Ovary (tissue), 9 donors: ENCODE results near the gene MEGF6. TPM values are rescaled to one million over a fixed set of nuclear protein-coding genes. Genes with fewer than 3 reads are reported as not detected.

ENCODE experiments used
- DNase-seq, 5 donors: peaks; one replicate each; pipeline ENCODE4 v3.0.0-alpha.2; 2019 to 2020
- H3K27ac ChIP-seq, 2 donors: fragments of 200-600 bp; one replicate each; pipeline versions ENCODE4 v1.5.1 to v1.8.0; 2019 to 2022
- H3K27me3 ChIP-seq: fragments of 200-600 bp; one replicate; pipeline ENCODE4 v1.8.0; 2022
- H3K36me3 ChIP-seq: fragments of 200-600 bp; sonication (generic); one replicate; pipeline ENCODE4 v1.5.1; 2019
- H3K4me1 ChIP-seq: one replicate; pipeline ENCODE4 v1.8.1; 2013; ENCODE audit warnings: mild to moderate bottlenecking, moderate library complexity; ENCODE audit not compliant: insufficient read depth
- H3K4me3 ChIP-seq: fragments of 200-600 bp; sonication (generic); one replicate; pipeline ENCODE4 v1.5.1; 2017
- H3K9me3 ChIP-seq, 2 donors: fragments of 200-600 bp in 1 of 2; sonication (generic) in 1 of 2; one replicate each; pipeline versions ENCODE4 v1.5.1 to v1.8.1; 2013 to 2019; ENCODE audit warnings: mild to moderate bottlenecking in 1 of 2, moderate library complexity in 1 of 2
- EP300 ChIP-seq: sonication (generic); formaldehyde crosslinking; IDR thresholded peaks from one replicate; pipeline ENCODE4 v1.6.1; 2017; ENCODE audit warnings: antibody characterized with exemption
- POLR2A ChIP-seq: fragments of 450-650 bp; IDR thresholded peaks from one replicate; pipeline ENCODE4 v1.6.1; 2017; ENCODE audit warnings: antibody characterized with exemption, mild to moderate bottlenecking, moderate library complexity
- WGBS, 3 donors: extraction: QIAGEN DNeasy Blood & Tissue Kit in 1 of 3; methylation state at CpG; one replicate each; pipeline versions ENCODE4 v1.1.5 to v1.1.7; 2013 to 2017; 5-methylcytosine and 5-hydroxymethylcytosine counted together
- intact Hi-C, 4 donors: fragments of 100-400 bp; cut with DNase I; formaldehyde crosslinking; loops; one replicate each; pipeline versions ENCODE4 v1.11.0 to v1.15.1; 2022 to 2023
- polyA plus RNA-seq, 2 donors: library from polyadenylated mRNA; stranded (reverse); fragments of 200-250 nt in 1 of 2; fragments of 350-450 nt in 1 of 2; fragmentation: Illumina TruSeq in 1 of 2; extraction: RNeasy Lipid Tissue Mini Kit (QIAGEN cat#74804) in 1 of 2; gene quantifications; one replicate each; pipeline ENCODE4 v1.2.3, GENCODE V29; 2013 to 2014
- total RNA-seq, 7 donors: library from RNA; depleted of rRNA in 2 of 7; stranded (reverse); fragments of >200 nt in 2 of 7; fragmentation: NEBNext Ultra II Directional in 3 of 7; extraction: Animal tissue kit (Norgen Biotek cat#: 25700) in 3 of 7; gene quantifications; one replicate each; pipeline versions ENCODE4 v1.1.0 to v1.2.4, GENCODE V29; 2016 to 2023
- TF ChIP-seq, protein P1 (sequence below), 3 donors: fragments of 450-650 bp in 2 of 3; fragments of 200-600 bp in 1 of 3; IDR thresholded peaks; one replicate each; pipeline versions ENCODE4 v1.5.1 to v1.8.0; 2016 to 2022; ENCODE audit warnings: antibody characterized with exemption in 3 of 3, mild to moderate bottlenecking in 1 of 3
- donor health status: DM: no; HTN: no; CAD: no; lungs with moderate emphysema.
- donor health status: DM: no; HTN: no; CAD: no.
- donor health status: Bipolar disorder and iron deficiency.
- donor health status: DM: yes; HTN: yes; CAD: no.
- donor health status: DM: no; HTN: no; CAD: no.
- donor health status: DM: yes; HTN: yes; CAD: no.

The MEGF6 gene
- total and polyA plus RNA-seq, 9 donors, result 0.10 to 117 (median 12.5) TPM

DNA sequence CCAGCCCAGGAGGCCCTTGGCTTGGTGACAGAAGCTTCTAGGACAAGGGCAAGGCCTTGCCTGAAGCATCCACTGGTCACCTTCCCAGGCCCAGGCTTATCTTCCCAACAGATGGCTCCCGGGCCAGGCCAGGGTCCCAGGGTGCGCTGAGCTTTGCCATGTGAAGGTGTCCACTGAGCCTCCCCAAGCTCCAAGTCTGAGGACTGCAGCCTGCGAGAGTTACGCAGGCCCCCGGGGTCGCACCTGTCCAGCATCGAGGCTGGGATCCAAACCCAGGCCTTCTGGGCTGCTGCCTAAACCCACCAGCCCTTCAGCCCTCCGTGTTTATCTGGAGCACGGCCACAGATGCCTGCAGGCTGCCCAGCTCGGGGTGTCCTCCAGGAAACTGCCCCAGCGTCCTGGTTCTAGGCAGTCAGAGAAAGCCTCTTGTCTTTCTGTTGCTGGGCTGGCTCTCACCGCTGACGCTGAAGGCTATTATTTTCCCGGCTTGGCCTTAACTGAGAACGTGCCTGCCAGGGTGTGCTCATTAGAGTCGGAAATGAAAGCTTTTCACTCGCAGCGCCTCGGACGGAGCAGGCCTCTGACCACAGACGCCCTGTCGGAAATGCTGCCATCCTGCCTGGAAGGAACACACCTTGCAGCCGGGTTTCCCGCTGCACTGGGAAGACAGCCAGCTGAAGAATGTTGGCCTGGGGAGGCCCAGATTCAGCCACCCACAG, 71.4 kb downstream of the MEGF6 start:
- no peaks in the 10 kb centered on the region for H3K9me3 ChIP-seq
- H3K27me3 ChIP-seq, result no peaks in the 10 kb centered on the region
- peak overlapping the region; percentile 1 to 13 for H3K27ac ChIP-seq
- no peaks in the 10 kb centered on the region for H3K36me3 ChIP-seq
- WGBS, 3 donors, result 39 to 49% (median 45%) methylated on average over 20 to 24 of the region's 24 CpGs
- DNase-seq, result peak in 2 of 5 donors; percentile 46 to 60
- no peak for TF ChIP-seq POLR2A
- TF ChIP-seq EP300, result no peak
- TF ChIP-seq, protein P1, sequence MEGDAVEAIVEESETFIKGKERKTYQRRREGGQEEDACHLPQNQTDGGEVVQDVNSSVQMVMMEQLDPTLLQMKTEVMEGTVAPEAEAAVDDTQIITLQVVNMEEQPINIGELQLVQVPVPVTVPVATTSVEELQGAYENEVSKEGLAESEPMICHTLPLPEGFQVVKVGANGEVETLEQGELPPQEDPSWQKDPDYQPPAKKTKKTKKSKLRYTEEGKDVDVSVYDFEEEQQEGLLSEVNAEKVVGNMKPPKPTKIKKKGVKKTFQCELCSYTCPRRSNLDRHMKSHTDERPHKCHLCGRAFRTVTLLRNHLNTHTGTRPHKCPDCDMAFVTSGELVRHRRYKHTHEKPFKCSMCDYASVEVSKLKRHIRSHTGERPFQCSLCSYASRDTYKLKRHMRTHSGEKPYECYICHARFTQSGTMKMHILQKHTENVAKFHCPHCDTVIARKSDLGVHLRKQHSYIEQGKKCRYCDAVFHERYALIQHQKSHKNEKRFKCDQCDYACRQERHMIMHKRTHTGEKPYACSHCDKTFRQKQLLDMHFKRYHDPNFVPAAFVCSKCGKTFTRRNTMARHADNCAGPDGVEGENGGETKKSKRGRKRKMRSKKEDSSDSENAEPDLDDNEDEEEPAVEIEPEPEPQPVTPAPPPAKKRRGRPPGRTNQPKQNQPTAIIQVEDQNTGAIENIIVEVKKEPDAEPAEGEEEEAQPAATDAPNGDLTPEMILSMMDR (IDR thresholded peaks at IDR 0.05), result no peak
- H3K4me3 ChIP-seq, result no peak overlapping the region
- intact Hi-C loops, result no loop called here
- peaks cover 4% of the 10 kb centered on the region for H3K4me1 ChIP-seq

DNA sequence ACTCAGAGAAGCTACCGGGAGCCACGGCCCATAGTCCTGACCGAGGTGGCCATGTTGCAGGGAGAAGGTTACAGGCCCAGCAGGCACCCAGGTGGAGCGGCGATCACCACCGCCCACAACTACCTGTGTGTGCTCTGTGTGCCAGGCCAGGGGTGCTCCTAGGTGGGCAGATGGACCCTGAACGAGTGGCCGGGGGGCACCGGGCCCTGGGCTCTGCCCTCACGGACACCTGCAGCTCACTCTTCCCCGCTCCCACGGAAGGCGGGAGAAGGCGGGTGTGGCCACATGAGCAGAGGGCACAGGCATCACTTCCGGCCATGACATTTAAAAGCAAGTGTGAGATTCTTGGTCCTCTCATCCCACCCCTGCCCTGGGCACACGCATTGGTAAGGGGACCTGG, 73.9 kb downstream of the MEGF6 start:
- TF ChIP-seq POLR2A, result no peak
- TF ChIP-seq, protein P1 (IDR thresholded peaks at IDR 0.05), result no peak
- TF ChIP-seq EP300, result no peak
- no peak for DNase-seq
- Histone ChIP-seq H3K4me1 (peaks cover 4% of the 10 kb centered on the region), H3K36me3 (no peaks in the 10 kb centered on the region), H3K27me3 (no peaks in the 10 kb centered on the region), H3K4me3 (no peak overlapping the region), H3K27ac (no peak overlapping the region), H3K9me3 (no peaks in the 10 kb centered on the region)
- 90 to 93% (median 92%) methylated on average over 16 of the region's 16 CpGs for WGBS, 3 donors
- intact Hi-C loops, result no loop called here

DNA sequence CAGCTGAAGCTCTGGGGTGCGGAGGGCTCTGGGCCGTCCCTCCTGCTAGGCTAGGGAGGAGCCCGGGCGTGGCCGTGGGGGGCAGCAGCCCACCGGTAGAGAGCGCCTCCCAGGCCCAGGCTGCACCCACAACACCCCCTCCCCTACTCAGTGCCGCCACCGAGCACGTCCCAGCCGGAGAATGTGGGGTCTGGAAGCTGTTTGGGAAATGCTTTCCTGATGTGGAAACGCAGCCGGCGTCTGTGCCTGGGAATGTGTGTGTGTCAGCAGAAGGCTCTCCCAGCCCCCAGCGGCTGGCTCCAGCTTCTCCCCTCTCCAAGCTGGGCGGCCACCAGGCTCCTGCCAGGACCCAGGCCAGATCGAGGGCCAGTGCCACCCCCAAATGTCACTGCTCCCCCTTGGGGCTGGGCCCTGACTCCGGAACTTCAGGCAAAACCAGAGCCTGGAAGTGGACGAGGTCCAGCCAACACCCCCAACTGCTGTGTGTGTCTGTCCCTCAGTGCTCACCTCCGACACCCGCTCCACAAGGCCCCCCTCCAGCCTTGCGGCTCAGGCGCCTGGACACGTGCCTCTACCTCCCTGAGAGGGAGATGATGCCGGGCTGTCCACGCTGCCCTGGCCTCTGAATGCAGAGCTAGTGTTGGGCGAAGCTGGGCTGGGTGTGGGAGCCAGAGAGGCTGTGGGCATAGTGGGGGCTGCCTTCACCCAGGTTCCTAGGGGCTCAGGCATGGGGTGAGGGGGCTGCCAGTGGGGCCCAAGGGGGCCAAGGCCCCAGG, 74.7 kb downstream of the MEGF6 start:
- TF ChIP-seq POLR2A (no peak), EP300 (no peak)
- TF ChIP-seq, protein P1 (IDR thresholded peaks at IDR 0.05), result no peak
- DNase-seq, result no peak
- no peaks in the 10 kb centered on the region for H3K36me3 ChIP-seq
- intact Hi-C loops, result no loop called here
- H3K4me3 ChIP-seq, result no peak overlapping the region
- H3K9me3 ChIP-seq, result no peaks in the 10 kb centered on the region
- WGBS, 3 donors, result 71 to 77% (median 73%) methylated on average over 24 to 27 of the region's 27 CpGs
- peaks cover 2% of the 10 kb centered on the region for H3K4me1 ChIP-seq
- no peak overlapping the region for H3K27ac ChIP-seq
- H3K27me3 ChIP-seq, result no peaks in the 10 kb centered on the region

DNA sequence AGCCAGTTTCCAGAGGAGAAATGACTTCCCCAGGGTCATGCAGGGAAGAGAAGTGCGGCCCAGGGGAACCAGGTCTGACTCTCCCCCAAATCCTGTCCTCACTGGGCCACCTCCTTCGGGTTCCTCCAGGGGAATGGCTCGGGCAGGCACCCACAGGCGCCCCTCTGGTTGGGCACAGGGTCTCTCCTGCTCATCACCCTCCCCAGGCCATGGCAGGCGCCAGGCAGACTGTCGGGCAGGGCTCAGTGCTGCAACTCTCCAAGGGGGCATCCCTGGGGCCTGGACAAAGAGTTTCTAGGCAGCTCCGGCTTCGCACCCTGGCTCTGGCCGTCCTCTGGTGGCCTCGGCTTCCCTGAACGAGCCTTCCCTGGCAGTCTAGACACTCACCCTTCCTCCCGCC, 75.6 kb downstream of the MEGF6 start:
- Histone ChIP-seq H3K4me3 (no peak overlapping the region), H3K9me3 (no peaks in the 10 kb centered on the region), H3K4me1 (peaks cover 2% of the 10 kb centered on the region), H3K27me3 (no peaks in the 10 kb centered on the region), H3K36me3 (no peaks in the 10 kb centered on the region), H3K27ac (no peak overlapping the region)
- TF ChIP-seq, protein P1 (IDR thresholded peaks at IDR 0.05), result no peak
- TF ChIP-seq EP300 (no peak), POLR2A (no peak)
- no peak for DNase-seq
- WGBS, 3 donors, result 93 to 96% (median 94%) methylated on average over 12 of the region's 12 CpGs
- intact Hi-C loops, result no loop called here
